Fibroblast of peridontal ligament (primary cell): ENCODE results near the gene TBCA.
"Not testable (repeated sequence)": the region's sequence is repeated elsewhere in the genome, so short reads cannot be mapped to it uniquely, and the experiment has no call there.

Experiments
- DNase-seq: peaks from one replicate; pipeline ENCODE4 v3.0.0-alpha.2; 2010; ENCODE audit errors: extremely low read depth

Gene TBCA

GRCh38 chr5:77709993-77710685 lies 66.0 kb downstream of the TBCA start:
- DNase-seq, result peak; percentile 20

DNA sequence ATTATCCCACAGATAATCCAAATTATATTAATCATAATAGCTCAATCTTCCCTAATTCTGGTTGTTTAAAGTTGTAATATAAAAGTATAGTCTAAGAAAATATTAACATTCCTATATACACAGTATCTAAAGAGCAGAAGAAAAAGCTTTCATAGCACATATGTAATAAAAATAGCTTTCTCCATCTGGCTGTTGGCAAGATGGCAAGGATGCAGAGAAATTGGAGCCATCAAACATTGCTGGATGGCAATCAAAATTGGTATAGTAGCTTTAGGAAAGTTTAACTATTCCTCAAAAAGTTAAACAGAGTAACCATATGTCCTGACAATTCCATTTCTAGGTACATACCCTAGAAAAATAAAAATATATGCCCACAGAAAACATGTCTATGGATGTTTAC lies 66.8 kb downstream of the TBCA start:
- peak; percentile 12 for DNase-seq

- no peak for DNase-seq
Measured at GRCh38 chr5:77707791-77708190, 68.3 kb downstream of the TBCA start.

GRCh38 chr5:77699569-77699968 lies 76.6 kb downstream of the TBCA start:
- not testable (repeated sequence) for DNase-seq

GRCh38 chr5:77698920-77699319 lies 77.2 kb downstream of the TBCA start:
- no peak for DNase-seq

GRCh38 chr5:77697692-77698091 lies 78.4 kb downstream of the TBCA start:
- DNase-seq, result no peak

DNA sequence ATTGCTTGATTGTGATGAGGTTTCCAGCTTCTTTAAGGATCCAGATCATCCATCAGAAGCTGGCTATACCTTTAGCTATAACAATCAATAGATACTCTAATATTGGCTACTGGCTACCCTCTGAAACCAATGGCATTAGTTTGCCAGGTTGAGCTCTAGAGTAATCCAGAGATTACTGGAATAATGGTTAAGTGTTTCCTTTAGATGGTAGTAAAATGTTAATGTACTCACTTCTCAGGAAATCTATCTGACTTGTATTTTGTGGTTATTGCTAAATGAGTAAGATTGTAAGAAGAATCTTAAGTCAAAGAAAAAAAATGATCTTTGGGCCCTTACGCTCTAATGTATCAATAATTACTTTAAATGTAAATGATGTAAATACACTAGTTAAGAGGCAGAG lies 80.0 kb downstream of the TBCA start:
- no peak for DNase-seq

DNA sequence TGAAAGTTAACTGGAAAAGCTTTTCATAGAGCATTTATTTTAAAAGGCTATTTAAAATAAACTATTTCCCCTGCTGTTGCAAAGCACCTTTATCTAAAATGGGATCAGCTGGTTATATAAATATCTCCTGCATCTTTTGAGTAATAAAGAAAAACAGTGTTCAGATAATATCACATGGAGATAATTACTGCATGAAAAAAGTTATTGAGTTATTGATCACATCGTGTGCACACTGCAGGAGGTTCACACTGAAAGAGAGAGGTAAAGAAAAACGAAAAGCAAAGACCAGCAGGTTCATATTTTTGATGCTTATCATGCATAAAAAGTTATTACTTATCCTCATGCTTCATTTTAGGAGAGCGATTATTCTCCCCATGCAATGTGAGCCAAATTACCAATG lies 82.2 kb downstream of the TBCA start:
- DNase-seq, result no peak

- peak; percentile 52 for DNase-seq
Measured at GRCh38 chr5:77683171-77683732, 92.9 kb downstream of the TBCA start.

DNA sequence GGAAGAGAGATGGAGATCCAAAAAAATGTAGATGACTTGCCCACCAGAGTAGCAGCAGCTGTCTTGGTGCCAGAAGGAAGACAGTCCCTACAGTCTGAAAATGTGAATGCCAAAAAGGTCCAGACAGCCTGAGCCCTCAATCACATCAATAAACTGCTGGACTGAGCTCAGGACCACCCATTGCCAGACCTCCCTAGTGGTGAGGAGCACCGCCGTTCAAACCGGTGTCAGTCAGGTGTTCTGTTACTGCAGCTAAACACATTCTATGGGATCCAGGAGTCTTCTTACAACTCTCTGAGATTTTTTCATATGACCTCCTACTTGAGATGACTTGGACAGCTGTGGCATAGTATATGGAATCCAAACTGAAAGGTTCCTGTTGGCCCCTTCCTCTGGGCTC lies 105.6 kb downstream of the TBCA start:
- no peak for DNase-seq

DNA sequence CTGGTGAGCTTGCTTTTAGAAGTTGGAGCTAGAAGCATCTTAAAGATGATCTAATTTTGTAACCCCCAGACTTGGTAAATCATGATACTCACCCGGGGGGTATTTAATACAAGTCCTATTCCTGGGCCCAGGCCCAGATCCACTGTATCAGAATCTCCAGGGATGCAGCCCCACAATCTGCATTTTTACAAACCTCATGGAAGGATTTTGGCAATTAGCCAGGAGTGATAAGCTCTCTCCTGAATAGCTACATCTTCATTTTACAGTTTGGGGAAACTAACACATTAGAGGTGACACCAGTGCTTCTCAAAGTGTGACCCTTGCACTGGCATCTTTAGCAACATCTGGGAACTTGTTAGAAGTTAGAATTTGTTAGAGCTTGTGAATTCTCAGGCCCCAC lies 106.5 kb downstream of the TBCA start:
- DNase-seq, result no peak

DNA sequence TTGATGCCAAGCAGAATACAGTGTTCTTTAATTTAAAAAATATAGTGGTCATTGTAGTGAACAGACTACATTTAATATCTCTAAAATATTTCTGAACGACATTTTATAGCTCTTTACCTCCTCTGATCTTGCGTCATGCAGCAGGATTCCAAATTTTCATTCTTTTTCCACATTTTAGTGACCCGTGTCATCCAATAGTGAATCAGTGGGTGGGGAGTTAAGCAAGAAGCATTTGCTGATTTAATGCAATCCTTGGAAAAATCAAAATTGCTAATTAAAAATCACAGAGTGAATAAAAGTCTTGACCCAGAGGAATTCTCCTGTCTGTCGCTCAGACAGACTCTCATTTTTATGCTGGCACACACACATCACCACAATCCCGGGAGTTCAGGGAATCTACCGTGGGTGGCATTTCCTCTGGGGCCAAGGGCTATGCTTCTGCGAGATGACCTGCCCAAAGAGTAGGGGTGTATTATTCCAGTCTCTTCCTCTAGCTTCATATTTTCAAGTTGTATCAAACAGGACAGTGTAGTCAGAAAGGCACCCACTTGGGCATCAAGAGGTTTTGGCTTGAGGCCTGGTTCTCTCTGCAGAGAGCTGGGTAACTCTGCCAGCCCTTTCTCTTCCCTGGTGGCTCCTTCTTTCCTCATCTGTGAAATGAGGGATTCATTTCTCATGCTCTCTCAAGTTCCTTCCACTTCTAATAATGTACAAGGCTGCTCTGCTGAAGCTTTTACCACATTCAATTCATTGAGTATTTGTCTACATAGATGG lies 112.9 kb downstream of the TBCA start:
- DNase-seq, result no peak

DNA sequence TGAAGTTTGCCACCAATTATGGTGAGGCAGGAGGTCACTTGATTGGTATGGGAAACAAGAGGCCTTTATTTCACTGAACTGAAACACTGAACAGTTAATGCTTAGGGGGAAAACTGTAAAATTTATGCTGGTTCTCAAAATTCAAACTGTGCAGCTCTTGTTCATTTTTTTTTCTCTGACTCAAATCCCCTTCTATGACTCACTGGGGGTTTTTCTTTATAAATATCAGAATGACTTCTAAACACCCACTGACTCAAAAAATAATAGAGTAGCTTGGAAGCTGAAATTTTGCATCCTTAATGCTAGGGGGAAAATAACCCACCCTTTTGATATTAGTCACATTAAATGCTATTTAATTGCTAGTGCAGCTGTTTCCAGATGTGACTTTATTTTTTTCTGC lies 113.5 kb downstream of the TBCA start:
- no peak for DNase-seq

GRCh38 chr5:77658662-77659061 lies 117.5 kb downstream of the TBCA start:
- DNase-seq, result no peak

GRCh38 chr5:77651343-77651742 lies 124.8 kb downstream of the TBCA start:
- DNase-seq, result no peak

DNA sequence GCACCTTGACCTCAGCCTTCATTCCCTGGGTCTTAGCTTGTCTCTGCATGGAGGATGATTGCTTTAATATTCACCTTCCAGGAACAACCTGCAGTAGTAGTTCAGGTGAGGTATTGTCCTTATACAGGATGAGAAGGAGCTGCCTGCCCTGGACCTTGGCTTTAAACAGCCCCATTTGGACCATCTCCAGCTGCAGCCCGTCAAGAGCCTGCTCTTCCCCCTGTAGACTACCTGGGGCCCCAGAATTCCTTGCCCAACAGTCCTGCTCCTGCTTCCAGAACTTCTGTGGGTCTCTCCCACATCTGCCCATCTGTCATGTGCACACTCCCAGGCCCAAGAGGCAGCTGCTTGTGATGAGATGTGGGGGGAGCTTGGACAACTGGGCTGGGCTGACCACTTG lies 125.5 kb downstream of the TBCA start:
- no peak for DNase-seq

DNA sequence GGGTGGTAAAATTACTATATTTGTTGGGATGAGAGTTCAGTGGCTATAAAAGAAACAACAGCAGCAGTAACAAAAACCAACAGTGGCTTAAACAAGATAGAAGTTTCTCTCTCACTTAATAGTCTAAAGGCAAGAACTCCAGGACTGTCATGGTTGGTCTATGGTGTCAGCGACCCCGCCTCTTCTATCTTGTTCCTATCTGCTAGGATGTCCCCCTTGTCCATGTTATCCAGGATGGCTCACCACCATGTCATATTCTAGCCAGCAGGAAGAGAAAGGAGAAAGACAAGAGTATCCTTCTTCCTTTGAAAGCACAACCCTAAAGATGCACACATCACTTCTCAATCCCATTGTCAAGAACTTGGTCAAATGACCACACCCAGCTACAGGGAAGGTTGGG lies 126.4 kb downstream of the TBCA start:
- no peak for DNase-seq

- DNase-seq, result no peak
Measured at GRCh38 chr5:77645995-77646639, 130.0 kb downstream of the TBCA start.

- DNase-seq, result no peak
Measured at GRCh38 chr5:77645158-77645994, 130.8 kb downstream of the TBCA start.

DNA sequence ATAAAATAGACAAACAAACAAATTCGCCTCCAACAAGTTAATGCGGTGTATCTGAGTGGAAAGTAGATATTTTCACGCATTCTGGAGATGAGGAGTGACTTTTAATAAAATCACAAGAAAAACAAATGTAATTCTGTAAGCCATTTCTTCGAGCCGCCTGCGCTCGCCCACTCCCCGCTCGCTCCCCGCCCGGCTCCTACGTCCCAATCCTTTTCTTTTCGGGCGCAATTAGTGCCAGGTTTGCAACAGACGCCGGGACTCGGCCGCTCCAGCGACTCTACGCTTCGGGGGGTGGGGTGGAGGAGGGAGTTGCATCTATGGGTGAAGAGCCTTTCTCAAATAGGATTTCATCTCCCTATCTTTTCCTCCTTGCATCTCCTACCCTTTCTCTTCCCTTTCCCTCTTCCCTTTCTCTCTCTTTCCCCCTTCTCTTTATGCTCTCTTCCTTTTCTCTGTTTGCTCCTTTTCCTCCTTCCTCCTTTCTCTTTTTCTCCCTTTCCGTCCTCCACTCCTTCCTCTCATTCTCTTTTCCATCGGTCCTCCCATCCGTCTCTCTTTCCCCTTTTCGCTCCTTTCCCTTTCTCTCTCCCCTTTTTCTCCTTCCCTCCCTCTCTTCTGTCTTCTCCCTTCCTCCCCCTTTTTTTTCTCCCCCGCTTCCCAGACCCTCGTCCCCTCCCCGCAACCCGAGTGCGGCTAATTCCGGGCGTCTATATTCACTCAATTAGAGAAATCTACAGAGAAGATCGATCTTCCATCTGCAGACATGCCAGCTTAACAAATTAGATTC lies 131.6 kb downstream of the TBCA start:
- no peak for DNase-seq
